ENCODE data around the gene GRAMD2B.

- no peak for TF ChIP-seq EZH2 (IDR thresholded peaks at IDR 0.05; ENCODE audit: borderline replicate concordance, low read length)
- TF ChIP-seq CTCF (conservative IDR thresholded peaks at IDR 0.05 in 1 of 2, IDR thresholded peaks at IDR 0.05 in 1 of 2; ENCODE audit: extremely low read depth in 1 of 2, insufficient read depth in 1 of 2, low read depth in 1 of 2, low read length in 2 of 2) = no peak
Measured at GRCh38 chr5:126512451-126512850, 89.2 kb downstream of the GRAMD2B start.

Data from mammary epithelial cell (primary cell).